HG03439 (cell line): ENCODE results near the gene DDI2.
"Not testable (repeated sequence)": the region's sequence is repeated elsewhere in the genome, so short reads cannot be mapped to it uniquely, and the experiment has no call there.

ENCODE experiments used
- ATAC-seq: cut with Tn5 transposase; IDR thresholded peaks from one replicate; pipeline ENCODE4 v1.9.1; 2021; ENCODE audit warnings: mild to moderate bottlenecking, moderate library complexity; ENCODE audit not compliant: unreplicated experiment

DDI2 gene

DNA sequence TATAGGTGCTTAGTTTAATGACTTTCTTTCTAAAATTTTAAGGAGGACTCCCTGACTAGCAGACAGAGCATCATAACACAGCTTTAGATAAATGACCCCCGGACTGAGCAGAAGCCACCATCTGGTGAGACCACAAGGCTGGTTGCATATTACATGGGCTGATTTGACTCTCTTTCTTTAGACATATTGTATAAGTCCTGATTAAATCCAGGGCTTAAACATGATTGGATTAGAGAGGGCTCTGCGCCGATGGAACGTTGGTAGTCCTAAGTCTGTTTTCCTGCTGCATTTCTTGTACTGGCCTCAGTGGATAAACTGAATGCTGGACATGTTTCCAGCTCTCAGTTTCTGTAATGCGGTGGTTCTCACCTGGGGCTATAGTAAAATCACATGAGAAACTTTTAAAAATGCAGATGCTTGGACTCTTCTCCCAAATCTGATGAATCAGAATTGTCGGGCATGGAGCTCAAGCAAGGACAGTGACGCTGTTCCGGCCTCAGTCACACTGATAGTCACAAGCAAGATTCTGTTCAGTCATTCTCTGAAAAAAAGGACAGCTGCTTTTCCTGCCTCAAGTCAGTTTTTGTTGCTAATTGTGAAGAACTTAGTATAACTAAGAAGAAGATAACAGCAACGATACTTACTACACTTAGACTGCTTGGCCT is 16.6 kb downstream of the DDI2 start:
- ATAC-seq, result no peak

DNA sequence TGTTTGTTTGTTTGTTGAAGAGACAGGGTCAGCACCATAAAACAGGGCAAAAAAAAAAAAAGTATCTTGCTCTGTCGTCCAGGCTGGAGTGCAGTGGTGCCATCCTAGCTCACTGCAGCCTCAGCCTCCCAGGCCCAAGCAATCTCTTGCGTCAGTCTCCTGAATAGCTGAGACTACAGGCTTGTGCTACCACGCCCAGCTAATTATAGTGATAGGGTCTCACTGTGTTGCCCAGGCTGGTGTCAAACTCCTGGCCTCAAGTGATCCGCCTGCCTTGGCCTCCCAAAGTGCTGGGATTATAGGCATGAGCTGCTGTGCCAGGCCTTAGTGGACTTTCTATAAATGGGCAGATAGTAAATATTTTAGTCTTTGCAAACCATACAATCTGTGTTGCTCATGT is 19.2 kb downstream of the DDI2 start:
- no peak for ATAC-seq

DNA sequence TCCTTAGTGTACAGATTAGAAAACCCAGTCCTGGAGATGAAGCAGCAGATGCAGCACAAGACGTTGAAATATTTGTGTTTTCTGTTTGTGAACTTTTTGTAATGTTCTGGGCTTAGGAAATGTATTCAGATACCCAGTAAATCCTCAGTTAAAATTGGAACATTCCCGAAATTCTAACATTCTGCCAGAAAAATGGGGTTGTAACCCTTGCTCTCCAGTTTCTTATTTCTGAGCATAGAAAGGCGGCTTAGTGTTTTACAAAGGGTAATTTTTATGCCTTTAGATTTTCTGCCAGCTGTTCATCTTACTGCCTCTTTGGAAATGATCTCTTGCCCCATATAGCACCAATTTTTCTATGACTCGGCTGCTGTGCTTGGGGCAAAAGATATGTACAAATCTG is 20.6 kb downstream of the DDI2 start:
- no peak for ATAC-seq

DNA sequence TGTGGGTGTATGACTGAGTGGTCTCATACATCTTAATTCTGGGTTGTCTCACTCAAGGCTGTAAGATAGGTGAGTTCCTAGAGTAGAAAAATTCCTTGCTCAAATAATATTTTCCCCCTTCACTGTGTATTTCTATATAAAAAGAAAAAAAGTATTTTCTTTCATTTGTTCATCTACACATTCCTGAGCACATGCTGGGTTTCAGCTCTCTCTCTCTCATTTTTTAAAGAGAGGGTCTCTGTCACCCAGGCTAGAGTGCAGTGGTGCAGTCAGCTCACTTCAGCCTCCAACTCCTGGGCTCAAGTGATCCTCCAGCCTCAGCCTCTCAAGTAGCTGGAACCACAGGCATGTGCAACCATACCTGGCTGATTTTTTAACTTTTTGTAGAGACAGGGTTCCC is 22.0 kb downstream of the DDI2 start:
- no peak for ATAC-seq

DNA sequence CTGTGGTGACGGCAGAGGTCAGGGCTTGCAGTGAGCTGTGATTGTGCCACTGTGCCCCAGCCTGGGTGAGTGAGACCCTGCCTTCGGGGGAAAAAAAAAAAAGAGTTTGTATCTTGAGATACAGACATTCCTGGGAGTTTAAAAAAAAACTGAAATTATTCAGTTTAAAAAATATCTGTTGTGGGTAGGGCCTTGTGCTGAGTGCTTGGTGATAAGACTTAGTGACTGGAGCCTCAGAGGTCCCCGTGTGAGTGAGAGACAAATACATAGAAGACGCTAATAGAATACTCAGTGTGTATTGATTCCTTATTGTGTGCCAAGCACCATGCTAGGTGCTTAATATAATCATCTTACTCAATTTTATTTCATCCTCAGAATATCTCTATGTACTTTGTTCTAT is 22.7 kb downstream of the DDI2 start:
- no peak for ATAC-seq

DNA sequence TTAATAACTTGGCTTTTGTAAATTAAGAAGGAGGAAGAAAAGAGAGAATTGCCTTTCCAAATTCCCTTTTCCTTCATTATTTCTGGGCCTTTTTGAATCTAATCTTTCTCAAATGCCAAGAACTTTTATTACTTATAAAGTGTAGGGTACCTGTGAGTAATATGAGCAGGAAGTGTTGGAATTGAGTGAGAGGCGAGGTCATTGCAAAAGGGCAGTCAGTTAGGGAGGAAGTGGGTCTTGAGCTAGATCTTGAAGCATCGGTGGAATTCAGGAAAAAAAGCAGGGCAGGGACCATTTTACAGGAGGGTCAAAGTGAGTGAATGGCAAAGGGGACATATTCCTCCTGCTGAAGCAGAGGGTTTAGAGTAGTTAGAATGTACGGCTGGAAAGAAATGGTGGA is 23.4 kb downstream of the DDI2 start:
- no peak for ATAC-seq

DNA sequence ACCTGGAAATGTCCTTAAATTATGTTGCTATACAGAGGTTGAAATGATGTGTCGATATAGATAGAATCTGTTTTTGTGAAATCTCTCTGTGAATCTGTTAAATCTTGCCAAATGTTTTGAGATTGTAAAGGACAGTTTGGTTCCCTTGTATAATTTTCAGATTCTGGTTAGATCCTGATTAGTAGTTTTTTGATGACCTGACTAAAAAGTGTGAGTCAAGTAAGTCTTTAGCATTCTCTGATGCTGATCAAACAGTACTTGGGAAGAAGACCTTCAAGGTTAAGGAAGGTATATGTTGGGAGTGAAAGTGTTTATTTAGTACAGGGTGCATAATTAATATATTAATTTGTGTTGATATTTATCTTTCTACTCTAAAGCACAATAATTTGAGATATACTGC is 32.7 kb downstream of the DDI2 start:
- ATAC-seq, result no peak

DNA sequence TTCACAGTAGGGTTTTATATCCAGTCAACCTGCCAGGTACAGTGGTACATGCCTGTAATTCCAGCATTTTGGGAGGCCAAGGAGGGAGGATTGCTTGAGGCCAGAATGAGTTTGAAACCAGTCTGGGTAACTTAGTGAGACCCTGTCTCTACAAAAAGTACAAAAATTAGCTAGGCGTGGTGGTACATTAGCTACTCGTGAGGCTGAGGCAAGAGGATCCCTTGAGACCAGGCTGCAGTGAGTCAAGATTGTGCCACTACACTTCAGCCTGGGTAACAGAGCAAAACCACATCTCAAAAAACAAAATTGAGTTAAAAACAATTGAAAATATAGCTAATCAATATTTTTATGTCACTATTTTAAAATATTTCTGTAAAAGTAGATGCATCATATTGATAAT is 33.2 kb downstream of the DDI2 start:
- no peak for ATAC-seq

DNA sequence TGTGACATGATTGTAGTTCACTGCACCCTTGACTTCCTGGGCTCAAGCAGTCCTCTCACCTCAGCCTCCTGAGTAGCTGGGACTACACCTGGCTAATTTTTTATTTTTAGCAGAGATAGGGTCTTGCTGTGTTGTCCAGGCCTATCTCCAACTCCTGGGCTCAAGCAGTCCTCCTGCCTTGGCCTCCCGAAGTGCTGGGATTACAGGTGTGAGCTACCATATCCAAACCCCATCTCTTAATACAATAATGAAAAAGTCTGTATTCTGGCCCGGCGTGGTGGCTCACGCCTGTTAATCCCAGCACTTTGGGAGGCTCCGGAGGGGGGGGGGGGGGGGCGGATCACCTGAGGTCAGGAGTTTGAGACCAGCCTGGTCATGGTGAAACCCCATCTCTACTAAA is 34.9 kb downstream of the DDI2 start:
- ATAC-seq, result not testable (repeated sequence)

DNA sequence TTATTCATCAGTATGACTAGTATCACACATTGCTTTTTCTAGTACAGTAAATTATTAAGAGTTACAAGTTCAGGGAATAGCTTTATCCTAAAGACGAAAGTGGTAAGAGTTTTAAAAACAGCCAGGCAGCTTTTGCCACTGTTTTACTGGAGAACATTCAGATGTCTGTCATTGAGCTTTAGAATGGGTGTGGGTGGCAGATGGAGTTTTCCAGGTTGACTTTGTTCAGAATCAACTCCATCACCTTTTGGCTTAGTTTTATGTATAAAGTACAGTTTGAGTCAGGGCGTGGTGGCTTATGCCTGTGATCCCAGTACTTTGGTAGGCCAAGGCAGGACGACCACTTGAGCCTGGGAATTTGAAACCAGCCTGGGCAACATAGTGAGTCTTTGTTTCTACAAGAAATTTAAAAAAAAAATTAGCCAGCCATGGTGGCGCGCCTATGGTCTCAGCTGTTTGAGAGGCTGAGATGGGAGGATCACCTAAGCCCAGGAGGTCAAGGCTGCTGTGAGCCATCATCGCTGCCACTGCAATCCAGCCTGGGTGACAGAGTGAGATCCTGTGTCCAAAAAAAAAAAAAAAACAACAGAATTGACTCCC is 36.9 kb downstream of the DDI2 start:
- no peak for ATAC-seq

DNA sequence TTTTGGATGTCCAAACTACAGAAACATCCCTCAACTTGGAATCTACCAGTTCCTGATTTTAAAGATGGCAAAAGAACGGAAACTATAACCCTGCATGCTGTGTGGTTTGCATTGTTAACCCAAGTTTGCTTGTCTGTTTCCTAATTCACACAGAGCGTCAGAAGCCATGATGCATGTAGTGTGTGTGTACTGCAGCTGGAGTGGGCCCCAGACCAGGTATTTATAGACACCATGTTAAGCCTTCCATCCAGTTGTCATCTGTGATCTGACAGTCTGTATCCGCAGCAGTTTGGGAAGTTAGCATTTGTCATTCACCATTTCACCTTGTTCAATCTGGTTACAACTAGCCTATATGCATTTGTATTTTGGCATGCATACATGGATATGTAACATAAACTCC is 39.2 kb downstream of the DDI2 start:
- ATAC-seq, result no peak

DNA sequence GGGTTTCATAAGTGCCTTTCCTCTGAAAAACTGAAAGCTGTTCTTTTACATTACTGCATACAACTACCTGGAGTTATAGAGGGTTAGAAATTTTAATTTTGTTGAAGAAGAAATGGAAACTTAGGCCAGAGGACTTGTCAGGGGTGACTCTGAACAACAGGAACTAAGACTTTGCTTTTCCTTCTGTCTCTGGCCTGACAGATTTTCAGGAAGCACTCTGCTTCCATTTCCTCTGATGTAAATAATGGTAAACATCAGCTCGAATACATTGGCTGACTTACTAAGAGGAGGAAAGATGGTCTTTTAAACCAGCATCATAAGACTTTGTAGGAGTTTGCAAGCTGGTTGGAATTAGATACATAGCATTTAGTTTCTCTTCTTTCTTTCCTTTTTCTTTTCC is 39.8 kb downstream of the DDI2 start:
- no peak for ATAC-seq

DNA sequence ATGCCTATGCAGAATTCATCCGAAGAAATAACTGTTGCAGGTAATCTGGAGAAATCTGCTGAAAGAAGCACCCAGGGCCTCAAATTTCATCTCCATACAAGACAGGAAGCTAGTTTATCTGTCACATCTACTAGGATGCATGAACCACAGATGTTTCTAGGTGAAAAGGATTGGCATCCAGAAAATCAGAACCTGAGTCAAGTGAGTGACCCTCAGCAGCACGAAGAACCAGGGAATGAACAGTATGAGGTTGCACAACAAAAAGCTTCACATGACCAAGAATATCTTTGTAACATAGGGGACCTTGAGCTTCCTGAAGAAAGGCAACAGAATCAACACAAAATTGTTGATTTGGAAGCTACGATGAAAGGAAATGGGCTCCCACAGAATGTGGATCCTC is 42.9 kb downstream of the DDI2 start:
- ATAC-seq, result no peak

DNA sequence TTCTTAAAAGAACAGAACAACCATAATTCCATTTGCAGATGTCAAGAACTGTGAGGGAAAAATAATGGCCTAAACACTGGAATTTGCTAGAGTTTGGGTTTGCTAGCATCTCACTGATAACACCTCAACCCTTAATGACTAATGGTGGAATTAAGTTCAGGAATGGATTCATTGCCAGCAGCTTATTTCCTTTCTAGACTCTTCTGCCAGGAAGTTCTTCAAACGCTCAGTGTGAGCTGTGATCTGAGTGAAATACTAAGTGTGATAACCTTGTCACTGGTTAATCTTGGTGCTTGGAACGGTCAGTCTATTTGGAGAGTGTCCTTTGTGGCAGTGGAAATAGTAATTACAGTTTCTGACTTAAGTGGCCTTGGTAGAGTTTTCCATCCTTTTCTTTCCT is 45.2 kb downstream of the DDI2 start:
- no peak for ATAC-seq

DNA sequence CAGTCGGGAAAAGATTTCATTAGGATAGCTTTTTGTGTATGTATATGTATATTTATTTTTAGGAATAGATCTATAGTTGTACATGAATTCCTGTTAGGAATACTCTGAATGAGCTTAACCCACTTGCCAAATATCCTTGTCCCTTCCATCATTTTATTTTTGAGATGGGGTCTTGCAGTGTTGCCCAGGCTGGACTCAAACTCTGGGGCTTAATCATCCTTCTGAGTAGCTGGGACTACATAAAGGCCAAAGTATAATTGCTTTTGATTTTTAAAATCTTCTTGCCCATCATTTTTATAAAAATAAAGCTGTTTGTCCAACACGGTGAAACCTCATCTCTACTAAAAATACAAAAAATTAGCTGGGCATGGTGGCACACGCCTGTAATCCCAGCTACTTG is 46.7 kb downstream of the DDI2 start:
- ATAC-seq, result no peak

DNA sequence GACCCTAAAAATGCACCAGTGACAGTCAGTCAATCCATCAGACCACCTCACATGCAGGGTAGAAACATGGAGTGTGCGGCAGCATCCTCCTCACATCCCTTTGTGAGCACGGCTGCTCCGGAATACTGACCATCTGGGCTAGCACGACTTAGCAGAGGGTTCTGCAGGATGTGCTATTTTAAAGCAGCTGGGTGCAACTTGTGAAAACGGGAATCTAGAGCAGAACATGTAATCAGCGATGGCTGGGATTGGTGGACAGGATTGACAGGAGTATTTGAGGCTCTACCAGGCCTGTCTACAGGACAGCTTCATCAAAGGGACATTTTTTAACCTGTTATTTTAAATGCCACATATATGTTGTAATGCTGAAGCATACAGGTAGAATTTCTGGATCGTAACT is 50.1 kb downstream of the DDI2 start:
- ATAC-seq, result no peak

DNA sequence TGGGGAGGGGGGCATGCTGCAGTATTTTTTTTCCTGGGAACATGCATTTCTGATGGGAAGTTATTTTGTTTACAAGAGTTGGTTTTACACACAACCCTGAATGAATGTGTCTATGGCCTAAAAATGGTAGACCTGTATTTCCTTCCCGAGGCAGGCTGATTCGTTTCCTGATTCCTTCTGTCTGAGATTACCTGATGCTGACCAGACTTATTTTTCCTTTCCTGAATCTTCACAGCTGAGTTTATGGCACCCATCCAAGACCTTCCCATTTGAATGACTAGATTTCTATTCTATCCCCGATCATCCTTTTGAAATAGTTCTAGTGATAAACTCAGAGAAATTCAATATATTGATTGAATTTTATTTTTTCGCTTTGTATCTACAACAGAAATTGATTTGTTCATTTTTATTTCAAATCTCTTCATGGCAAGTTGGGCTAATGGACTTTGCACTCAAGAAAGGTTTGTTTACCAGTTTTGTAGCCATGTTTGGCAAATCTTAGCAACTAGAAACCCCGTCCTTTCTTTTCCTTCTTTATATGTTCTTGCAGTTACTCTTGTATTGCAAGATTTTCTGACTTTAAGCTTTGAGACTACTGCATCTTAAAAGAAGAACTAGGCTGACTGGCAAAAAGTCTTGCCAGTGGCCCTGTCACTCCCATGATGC is 51.0 kb downstream of the DDI2 start:
- no peak for ATAC-seq

DNA sequence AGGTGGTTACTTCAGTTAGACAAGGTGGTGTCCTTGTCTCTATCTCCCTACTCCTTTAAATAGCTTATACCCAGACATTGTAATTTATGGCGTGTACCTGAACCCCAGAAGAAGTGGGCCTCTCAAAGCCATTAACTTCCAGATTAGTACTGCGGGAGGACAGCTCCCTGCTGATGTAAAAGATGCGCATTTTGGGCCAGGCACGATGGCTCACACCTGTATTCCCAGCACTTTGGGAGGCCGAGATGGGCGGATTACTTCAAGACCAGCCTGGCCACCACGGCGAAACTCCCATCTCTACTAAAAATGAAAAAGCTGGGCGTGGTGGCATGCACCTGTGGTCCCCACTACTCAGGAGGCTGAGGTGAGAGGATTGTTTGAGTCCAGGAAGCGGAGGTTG is 51.8 kb downstream of the DDI2 start:
- ATAC-seq, result no peak

DNA sequence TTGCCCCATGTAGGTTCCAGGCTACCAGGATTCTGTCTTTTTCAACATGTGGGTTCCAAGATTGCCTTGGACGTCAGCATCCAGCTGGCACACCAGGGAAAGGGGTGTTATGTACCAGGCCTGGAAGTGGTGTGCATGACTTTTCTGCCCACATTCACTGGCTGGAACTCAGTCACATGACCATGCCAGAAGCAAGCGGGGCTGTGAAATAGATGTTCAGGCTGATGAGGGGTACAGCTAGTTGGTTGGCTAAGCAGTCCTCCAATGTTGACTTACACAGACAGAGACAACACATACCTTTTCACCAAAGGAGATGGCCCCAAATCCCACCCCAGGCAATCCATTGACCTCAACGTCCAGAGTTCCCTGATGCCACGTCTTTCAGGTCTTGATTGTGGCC is 52.6 kb downstream of the DDI2 start:
- ATAC-seq, result no peak

DNA sequence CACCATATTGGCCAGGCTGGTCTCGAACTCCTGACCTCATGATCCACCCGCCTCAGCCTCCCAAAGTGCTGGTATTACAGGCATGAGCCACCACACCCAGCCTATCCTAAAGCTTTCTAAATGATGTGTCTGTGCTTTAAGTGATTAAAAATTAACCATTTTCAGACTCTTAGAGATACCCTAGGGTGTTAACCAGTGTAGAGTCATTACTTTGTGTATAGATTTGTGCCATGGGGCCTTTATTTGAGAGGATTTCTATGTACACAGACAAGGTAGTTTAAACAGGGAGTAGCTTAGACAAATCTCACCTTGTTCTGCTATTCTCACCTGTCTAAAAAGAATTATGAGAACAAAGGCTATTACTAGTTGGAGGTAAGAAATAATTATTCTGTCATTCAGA is 54.2 kb downstream of the DDI2 start:
- no peak for ATAC-seq

DNA sequence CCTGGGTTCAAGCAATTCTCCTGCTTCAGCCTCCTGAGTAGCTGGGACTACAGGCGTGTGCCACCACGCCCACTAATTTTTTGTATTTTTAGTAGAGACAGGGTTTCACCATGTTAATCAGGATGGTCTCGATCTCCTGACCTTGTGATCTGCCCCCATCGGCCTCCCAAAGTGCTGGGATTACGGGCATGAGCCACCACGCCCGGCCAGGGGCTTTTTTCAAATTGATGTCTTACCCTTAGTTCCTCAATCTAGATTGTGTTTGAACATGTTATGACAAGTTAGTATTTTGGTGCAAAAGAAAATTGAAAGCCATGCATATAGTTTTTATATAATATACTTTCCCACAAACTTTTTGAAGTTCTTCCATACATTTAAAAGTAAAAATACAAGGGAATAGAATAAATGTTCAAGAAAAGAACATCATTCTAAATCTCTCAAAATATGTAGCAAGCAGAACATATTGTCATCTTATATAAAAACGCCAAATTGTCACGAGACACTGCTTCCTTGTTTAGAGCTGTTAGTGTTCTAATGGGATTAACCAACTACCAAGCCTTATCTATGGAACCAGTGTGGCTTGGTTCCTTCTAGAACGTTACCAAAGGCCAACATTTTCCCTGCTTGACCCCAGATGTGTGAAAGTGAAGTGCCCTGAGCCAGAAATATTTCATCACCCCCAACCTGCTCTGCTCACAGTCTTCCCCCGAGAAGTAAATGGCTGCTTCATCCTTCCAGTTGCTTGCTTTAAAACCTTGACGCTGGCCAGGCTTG is 57.3 kb downstream of the DDI2 start:
- no peak for ATAC-seq

DNA sequence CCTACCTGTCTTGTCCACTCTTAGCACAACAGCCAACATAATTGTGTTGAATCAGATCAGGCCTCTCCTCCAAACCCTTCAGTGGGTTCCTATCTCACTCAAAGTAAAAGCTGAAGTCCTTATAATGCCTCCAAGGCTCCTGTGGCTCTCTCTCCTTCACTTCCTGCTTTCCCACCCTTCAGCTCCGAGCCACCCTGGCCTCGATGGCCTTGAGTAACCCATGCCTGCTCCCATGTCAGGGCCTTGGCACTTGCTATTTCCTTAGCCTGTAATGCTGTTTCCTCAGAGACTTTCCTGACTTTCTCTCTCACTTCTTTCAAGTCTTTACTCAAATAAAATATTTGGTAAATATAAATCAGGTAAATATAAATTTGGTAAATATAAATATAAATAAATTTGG is 58.8 kb downstream of the DDI2 start:
- ATAC-seq, result no peak
